Subcutaneous abdominal adipose tissue (tissue), 5 donors: ENCODE measurements around the gene PPDPF.

Experiments
- H3K27ac ChIP-seq: one replicate; pipeline ENCODE4 v1.7.0; 2013; ENCODE audit warnings: low read depth, mild to moderate bottlenecking, inconsistent platforms, low read length, moderate library complexity
- H3K27me3 ChIP-seq, 5 donors: one replicate each; pipeline ENCODE4 v1.7.0; 2013; ENCODE audit warnings: low read length in 5 of 5, inconsistent platforms in 1 of 5; ENCODE audit not compliant: control insufficient read depth in 5 of 5, insufficient read depth in 4 of 5
- H3K36me3 ChIP-seq, 5 donors: one replicate each; pipeline ENCODE4 v1.7.0; 2013; ENCODE audit warnings: low read length in 5 of 5; ENCODE audit not compliant: control insufficient read depth in 5 of 5, insufficient read depth in 5 of 5
- H3K4me1 ChIP-seq, 5 donors: one replicate each; pipeline ENCODE4 v1.7.0; 2013; ENCODE audit warnings: low read length in 5 of 5, mild to moderate bottlenecking in 3 of 5, moderate library complexity in 1 of 5; ENCODE audit not compliant: control insufficient read depth in 5 of 5, insufficient read depth in 5 of 5
- H3K4me3 ChIP-seq, 5 donors: one replicate each; pipeline ENCODE4 v1.7.0; 2013; ENCODE audit warnings: low read length in 5 of 5, low read depth in 1 of 5
- H3K9ac ChIP-seq, 5 donors: one replicate each; pipeline ENCODE4 v1.7.0; 2013; ENCODE audit warnings: low read length in 5 of 5, mild to moderate bottlenecking in 4 of 5, moderate library complexity in 3 of 5
- H3K9me3 ChIP-seq, 5 donors: one replicate each; pipeline ENCODE4 v1.7.0; 2013; ENCODE audit warnings: low read length in 5 of 5; ENCODE audit not compliant: control insufficient read depth in 5 of 5
- donor health status: healthy.
- donor health status: healthy.
- donor health status: healthy.
- donor health status: healthy.
- donor health status: healthy.

PPDPF gene

DNA sequence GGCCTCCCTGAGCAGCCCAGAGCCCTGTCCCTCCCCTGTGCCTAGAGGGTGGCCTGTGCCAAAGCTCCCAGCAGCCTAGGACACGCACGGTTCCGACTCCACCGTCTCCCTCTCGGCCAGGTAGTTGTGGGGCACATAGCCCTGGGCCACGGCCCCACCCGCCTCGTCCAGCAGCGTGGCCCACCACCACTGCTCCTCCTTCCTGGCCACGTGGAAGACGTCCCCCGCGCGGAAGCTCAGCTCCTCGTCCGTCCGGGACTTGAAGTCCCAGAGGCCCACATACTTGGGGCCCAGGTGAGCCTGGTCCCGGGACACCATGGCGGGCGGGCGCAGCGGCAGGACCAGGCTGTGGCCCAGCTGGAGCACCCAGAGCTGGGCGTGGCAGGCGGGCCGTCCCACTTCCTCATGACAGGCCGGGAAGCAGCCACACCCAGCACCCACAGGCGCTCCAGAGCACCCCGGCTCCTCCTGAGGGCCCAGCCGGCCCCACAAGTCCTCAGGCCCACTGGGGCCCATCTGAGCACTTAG is 16.5 kb downstream of the PPDPF start, which contains the start of gene PTK6:
Gene PTK6 (minus strand): TSS at position 380 of the 528 bp plus-strand sequence. CDS start 62 bp downstream, at position 318.
- no peak within 1 kb of the TSS for H3K27ac ChIP-seq

DNA sequence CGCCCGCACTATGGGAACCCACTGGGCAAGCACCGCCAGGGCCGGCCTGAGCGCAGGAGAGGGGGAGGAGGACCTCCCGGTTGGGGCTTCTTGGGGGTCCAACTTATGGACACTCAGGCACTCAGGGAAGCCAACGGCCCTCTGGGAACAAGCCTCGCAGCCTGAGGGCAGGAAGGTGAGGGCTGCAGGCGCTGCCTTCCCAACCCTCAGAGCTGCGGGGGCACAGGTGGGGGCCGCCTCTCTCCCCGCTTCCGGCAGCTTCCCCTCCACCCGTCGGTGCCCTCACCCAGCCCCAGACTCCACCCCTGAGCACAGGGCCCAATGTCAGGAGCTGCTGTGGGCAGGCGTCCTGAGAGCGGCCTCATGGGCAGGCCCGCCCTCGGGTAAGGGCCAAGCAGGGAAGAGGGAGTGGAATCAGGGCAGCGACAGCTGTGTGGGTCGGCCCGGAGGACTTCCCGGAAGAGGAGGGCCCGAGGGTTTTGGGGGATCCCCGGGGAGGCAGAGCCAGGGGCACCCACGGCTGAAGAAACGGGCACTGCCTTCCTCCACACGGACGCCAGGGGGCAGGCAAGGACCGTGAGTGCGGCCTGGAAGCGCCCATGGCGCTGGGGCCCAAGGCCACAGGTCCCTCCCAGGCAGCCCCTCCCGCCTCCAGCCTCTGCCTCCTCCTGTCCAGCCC is 17.1 kb downstream of the PPDPF start:
- no peak overlapping the region for H3K27ac ChIP-seq
- H3K4me3 ChIP-seq = peak overlapping the region in 3 of 5 donors; percentile 45 to 49 (median 45)
- H3K27me3 ChIP-seq = peaks cover 26 to 40% (median 31%) of the 10 kb centered on the region in 5 donors
- H3K36me3 ChIP-seq = no peaks in the 10 kb centered on the region
- H3K9ac ChIP-seq = peak overlapping the region in 4 of 5 donors; percentile 5 to 53 (median 43)
- no peaks in the 10 kb centered on the region for H3K9me3 ChIP-seq
- peaks cover 0 to 24% (median 20%) of the 10 kb centered on the region in 5 donors for H3K4me1 ChIP-seq

More for the DNA sequence above, 16.5 kb downstream of the PPDPF start, which contains the start of gene PTK6:
- Histone ChIP-seq H3K27me3 (peaks cover 26 to 46% (median 37%) of the 10 kb centered on the region in 5 donors), H3K4me3 (peak within 1 kb of the TSS in 3 of 5 donors; percentile 45 to 49 (median 45)), H3K4me1 (peaks cover 0 to 24% (median 20%) of the 10 kb centered on the region in 5 donors), H3K9me3 (no peaks in the 10 kb centered on the region), H3K9ac (peak within 1 kb of the TSS in 4 of 5 donors; percentile 5 to 53 (median 43)), H3K36me3 (no peaks in the 10 kb centered on the region)

- Histone ChIP-seq H3K27me3 (peaks cover 26 to 37% (median 28%) of the 10 kb centered on the region in 5 donors), H3K4me3 (peak overlapping the region in 3 of 5 donors; percentile 34 to 49 (median 45)), H3K27ac (no peak overlapping the region), H3K4me1 (peaks cover 0 to 24% (median 20%) of the 10 kb centered on the region in 5 donors), H3K36me3 (no peaks in the 10 kb centered on the region), H3K9me3 (no peaks in the 10 kb centered on the region), H3K9ac (peak overlapping the region in 1 of 5 donors; percentile 37)
These were observed 17.9 kb downstream of the PPDPF start for GRCh38 chr20:63538204-63539091.

DNA sequence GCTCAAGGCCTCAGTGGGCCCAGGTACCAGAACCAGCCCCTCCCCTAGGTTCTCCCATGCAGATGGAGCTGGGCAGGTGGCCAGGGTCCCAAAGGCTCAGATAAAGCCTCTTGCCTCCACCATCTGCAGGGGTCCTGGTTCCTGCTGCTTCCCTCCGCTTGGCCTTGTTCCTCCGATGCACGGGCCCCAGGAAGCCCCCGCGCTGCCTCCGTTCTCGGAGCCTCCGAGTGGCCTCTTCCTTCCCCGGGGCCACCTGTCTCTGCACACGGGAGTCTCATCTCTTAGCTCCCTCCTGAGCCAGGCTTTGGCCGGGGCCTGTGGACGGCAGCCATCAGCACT is 18.5 kb downstream of the PPDPF start:
- no peak overlapping the region for H3K4me3 ChIP-seq
- no peak overlapping the region for H3K9ac ChIP-seq
- H3K27ac ChIP-seq = no peak overlapping the region
- H3K4me1 ChIP-seq = peaks cover 0 to 24% (median 20%) of the 10 kb centered on the region in 5 donors
- H3K36me3 ChIP-seq = no peaks in the 10 kb centered on the region
- H3K27me3 ChIP-seq = peaks cover 21 to 30% (median 22%) of the 10 kb centered on the region in 5 donors
- no peaks in the 10 kb centered on the region for H3K9me3 ChIP-seq

DNA sequence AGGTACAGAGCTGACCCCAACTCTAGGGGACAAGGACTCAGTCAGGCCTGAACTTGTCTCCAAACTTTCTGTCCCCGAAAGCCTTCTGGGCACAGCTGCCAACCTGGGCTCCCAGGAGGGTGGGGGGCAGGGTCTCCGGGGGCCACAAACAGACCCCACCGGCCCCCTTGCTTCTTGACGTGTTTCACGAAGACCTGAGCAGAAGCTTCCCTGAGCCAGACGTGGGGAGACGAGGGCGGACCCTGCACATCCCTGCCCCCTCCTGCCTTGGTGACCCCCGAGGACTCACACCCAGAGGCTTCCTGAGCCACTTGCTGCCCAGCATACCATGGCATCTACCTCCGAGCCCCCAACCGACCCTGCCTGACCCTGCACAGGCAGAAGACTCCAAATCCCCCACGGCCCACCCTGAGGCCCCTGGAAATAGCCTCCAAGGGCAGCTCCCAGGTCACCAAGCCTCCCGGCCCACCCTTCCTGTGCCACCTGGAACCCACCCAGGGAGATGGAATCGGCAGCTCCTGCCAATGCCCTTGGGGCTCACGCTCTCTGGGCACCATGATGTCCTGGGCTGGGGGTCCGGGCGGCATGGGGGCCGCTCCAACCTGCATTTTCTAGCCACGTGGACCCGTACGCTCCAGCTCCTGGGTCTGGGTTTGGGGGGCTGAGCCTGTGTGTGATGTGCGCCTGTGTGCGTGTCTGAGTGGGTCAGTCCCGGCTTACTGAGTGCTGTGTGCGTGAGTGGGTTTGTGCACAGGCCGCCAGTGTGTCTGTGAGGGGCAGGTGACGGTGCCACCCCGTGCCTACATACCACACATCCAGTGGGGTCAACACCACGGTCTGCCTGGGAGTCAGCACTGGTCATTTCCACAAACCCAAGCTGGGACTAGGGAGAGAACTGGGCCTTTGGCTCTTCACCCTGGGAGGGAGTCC is 19.1 kb downstream of the PPDPF start:
- Histone ChIP-seq H3K27ac (no peak overlapping the region), H3K9me3 (no peaks in the 10 kb centered on the region), H3K27me3 (peaks cover 14 to 30% (median 18%) of the 10 kb centered on the region in 5 donors), H3K4me3 (no peak overlapping the region), H3K4me1 (peaks cover 0 to 23% (median 20%) of the 10 kb centered on the region in 5 donors), H3K9ac (no peak overlapping the region), H3K36me3 (no peaks in the 10 kb centered on the region)

GRCh38 chr20:63540417-63541186 is 20.0 kb downstream of the PPDPF start:
- Histone ChIP-seq H3K27ac (no peak overlapping the region), H3K27me3 (peaks cover 12 to 31% (median 16%) of the 10 kb centered on the region in 5 donors), H3K9me3 (no peaks in the 10 kb centered on the region), H3K36me3 (no peaks in the 10 kb centered on the region), H3K4me3 (no peak overlapping the region), H3K9ac (no peak overlapping the region), H3K4me1 (peaks cover 0 to 20% (median 20%) of the 10 kb centered on the region in 5 donors)

DNA sequence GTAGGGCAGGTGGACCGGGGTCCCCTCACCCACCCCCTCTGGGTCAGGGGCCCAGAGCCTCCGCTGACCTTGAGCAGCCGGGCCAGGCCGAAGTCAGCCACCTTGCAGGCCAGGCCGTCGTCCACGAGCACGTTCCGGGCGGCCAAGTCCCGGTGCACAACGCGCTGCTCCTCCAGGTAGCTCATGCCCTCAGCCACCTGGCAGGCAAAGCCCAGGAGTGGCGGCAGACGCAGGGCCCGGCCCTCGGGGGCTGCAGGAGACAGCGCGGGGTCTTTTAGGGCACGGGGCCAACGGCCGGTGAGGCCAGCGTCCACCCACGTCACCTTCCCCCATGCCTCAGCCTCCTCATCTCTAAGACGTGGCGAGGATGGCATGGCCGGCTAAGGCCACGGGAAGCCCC is 20.8 kb downstream of the PPDPF start:
- no peaks in the 10 kb centered on the region for H3K36me3 ChIP-seq
- H3K9ac ChIP-seq = no peak overlapping the region
- H3K4me3 ChIP-seq = no peak overlapping the region
- H3K4me1 ChIP-seq = peaks cover 0 to 18% (median 17%) of the 10 kb centered on the region in 5 donors
- H3K9me3 ChIP-seq = no peaks in the 10 kb centered on the region
- H3K27ac ChIP-seq = no peak overlapping the region
- peaks cover 13 to 32% (median 17%) of the 10 kb centered on the region in 5 donors for H3K27me3 ChIP-seq

DNA sequence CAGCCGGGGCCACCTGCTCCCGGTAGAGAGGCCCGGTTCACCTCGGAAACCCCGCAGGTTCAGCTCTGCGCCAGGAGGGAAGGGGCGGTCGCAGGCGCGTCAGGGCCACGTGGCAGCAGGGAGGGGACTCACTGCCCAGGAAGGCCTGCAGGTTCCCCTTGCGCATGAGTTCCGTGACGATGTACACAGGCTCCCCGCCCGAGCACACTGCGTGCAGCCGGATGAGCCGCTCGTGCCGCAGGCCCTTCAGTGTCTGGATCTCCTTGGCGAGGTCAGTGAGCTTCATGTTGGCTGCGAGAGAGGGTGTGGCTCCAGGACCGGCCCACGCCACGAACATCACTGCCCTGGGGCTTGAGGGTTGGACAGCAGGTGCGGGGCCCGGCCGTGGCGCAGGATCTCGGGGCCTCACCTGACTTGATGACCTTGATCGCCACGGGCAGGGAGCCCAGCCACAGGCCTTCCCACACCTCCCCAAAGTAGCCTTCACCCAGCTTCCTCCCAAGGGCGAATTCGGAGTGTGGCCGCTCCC is 21.5 kb downstream of the PPDPF start:
- Histone ChIP-seq H3K4me1 (peaks cover 0 to 10% (median 10%) of the 10 kb centered on the region in 5 donors), H3K4me3 (no peak overlapping the region), H3K9me3 (no peaks in the 10 kb centered on the region), H3K36me3 (no peaks in the 10 kb centered on the region), H3K9ac (no peak overlapping the region), H3K27ac (no peak overlapping the region), H3K27me3 (peaks cover 9 to 30% (median 19%) of the 10 kb centered on the region in 5 donors)
